Lower lobe of right lung (tissue), 2 donors: ENCODE results near the gene STK32B. TPM values are rescaled to one million over a fixed set of nuclear protein-coding genes. Genes with fewer than 3 reads are reported as not detected.

ENCODE experiments used
- ATAC-seq, 2 donors: fragments of 200-7000 bp; cut with Tn5 transposase; one replicate each; pipeline ENCODE4 v1.9.1; 2020 to 2022; ENCODE audit warnings: mild to moderate bottlenecking in 2 of 2, moderate library complexity in 2 of 2
- DNase-seq: peaks from one replicate; pipeline ENCODE4 v3.0.0-alpha.2; 2020
- H3K27ac ChIP-seq: fragments of 200-600 bp; one replicate; pipeline ENCODE4 v1.8.0; 2022
- H3K27me3 ChIP-seq: fragments of 200-600 bp; one replicate; pipeline ENCODE4 v1.8.0; 2022; ENCODE audit warnings: low read depth
- H3K36me3 ChIP-seq: fragments of 200-600 bp; one replicate; pipeline ENCODE4 v1.8.0; 2022; ENCODE audit warnings: mild to moderate bottlenecking
- H3K4me1 ChIP-seq: fragments of 200-600 bp; one replicate; pipeline ENCODE4 v1.8.0; 2022
- H3K4me3 ChIP-seq: fragments of 200-600 bp; one replicate; pipeline ENCODE4 v1.8.0; 2022; ENCODE audit warnings: mild to moderate bottlenecking
- H3K9me3 ChIP-seq: fragments of 200-600 bp; one replicate; pipeline ENCODE4 v1.8.0; 2022
- intact Hi-C: fragments of 100-400 bp; cut with DNase I; formaldehyde crosslinking; loops from one replicate; pipeline ENCODE4 v1.11.0; 2022
- total RNA-seq: library from RNA; stranded (reverse); fragmentation: NEBNext Ultra II Directional; extraction: Animal tissue kit (Norgen Biotek cat#: 25700); gene quantifications from one replicate; pipeline ENCODE4 v1.2.1, GENCODE V29; 2021
- TF ChIP-seq, protein P1 (sequence below): fragments of 200-600 bp; IDR thresholded peaks from one replicate; pipeline ENCODE4 v1.8.0; 2022; ENCODE audit warnings: antibody characterized with exemption, mild to moderate bottlenecking
- donor health status: DM: no; HTN: yes; CAD: no; lungs with severe emphysema.

The STK32B gene
- total RNA-seq, 1 donor from 2014 or later = 1.3 TPM

DNA sequence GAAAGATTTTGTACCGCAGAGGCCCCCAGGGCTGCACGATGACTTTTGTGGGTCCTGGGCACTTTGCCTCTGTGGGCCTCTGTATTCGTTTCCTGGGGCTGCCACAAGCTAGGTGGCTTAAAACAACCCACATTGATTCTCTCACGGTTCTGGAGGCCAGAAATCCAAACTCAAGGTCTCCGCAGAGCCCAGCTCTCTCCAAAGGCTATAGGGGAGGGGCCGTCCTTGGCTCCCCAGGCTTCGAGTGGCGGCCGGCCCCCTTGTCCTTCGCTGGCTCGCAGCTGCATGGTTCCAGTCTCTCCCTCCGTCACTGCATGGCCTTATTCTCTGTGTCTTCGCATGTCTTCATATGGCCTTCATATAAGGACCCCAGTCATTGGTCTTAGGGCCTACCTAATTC, 415.8 kb downstream of the STK32B start:
- no peak for ATAC-seq
- intact Hi-C loops = no loop called here
- no peaks in the 10 kb centered on the region for H3K27me3 ChIP-seq
- H3K4me3 ChIP-seq = no peak overlapping the region
- no peak for DNase-seq
- no peaks in the 10 kb centered on the region for H3K36me3 ChIP-seq
- H3K4me1 ChIP-seq = no peaks in the 10 kb centered on the region
- H3K9me3 ChIP-seq = no peaks in the 10 kb centered on the region
- no peak overlapping the region for H3K27ac ChIP-seq
- TF ChIP-seq, protein P1, sequence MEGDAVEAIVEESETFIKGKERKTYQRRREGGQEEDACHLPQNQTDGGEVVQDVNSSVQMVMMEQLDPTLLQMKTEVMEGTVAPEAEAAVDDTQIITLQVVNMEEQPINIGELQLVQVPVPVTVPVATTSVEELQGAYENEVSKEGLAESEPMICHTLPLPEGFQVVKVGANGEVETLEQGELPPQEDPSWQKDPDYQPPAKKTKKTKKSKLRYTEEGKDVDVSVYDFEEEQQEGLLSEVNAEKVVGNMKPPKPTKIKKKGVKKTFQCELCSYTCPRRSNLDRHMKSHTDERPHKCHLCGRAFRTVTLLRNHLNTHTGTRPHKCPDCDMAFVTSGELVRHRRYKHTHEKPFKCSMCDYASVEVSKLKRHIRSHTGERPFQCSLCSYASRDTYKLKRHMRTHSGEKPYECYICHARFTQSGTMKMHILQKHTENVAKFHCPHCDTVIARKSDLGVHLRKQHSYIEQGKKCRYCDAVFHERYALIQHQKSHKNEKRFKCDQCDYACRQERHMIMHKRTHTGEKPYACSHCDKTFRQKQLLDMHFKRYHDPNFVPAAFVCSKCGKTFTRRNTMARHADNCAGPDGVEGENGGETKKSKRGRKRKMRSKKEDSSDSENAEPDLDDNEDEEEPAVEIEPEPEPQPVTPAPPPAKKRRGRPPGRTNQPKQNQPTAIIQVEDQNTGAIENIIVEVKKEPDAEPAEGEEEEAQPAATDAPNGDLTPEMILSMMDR = no peak

DNA sequence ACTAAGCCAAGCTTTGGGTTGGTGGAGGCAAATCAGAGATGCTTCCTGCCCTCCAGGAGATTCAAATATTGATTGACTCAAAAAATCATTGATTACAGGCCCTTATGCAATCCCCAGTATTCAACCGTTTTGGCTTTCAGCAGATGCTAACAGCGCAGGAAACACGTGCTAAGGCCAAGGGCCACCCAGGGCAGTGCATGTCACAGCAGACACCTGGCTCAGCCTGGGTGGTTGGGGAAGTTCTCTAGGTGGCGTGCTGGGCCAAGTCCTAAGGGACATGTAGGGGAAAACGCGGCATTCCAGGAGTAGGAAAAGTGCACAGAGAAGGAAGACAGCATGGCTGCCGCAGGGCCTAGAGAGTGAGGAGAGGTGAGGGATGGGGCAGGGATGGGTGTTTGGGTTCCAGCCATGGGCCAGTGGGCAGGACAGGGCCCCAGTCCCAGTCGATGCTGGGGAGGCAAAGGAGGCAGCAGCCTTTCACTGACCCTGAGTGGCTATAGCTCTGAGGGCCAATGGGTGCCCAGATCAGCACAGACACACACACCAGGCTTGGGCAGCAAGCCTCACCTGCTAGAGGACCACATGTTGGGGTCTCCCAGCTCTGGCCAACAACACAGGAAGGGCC, 418.0 kb downstream of the STK32B start:
- H3K27ac ChIP-seq = no peak overlapping the region
- DNase-seq (no peak), ATAC-seq (no peak)
- no peaks in the 10 kb centered on the region for H3K9me3 ChIP-seq
- intact Hi-C loops = no loop called here
- H3K27me3 ChIP-seq = no peaks in the 10 kb centered on the region
- H3K4me3 ChIP-seq = no peak overlapping the region
- TF ChIP-seq, protein P1 = no peak
- no peaks in the 10 kb centered on the region for H3K4me1 ChIP-seq
- H3K36me3 ChIP-seq = no peaks in the 10 kb centered on the region

DNA sequence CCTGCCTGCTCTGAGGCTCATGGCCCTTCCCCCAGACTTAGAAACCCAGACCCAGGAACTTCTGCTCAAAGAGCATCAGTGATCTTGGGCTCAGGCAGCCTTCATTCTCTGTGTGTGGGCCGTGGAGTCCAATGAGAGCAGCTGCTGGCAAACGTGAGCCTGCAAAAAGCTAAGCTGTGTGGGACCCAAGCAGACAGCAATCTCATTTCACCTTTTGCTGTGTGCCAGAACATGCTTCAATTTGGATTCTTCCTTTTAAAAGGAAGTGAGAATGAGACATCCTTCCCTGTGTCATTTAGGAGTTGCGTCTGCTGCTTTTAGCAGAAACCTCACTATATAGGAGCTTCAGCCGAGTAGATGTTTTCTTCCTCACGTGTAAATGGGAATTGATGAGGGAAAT, 418.6 kb downstream of the STK32B start:
- TF ChIP-seq, protein P1 = no peak
- Histone ChIP-seq H3K36me3 (no peaks in the 10 kb centered on the region), H3K4me3 (no peak overlapping the region), H3K27ac (no peak overlapping the region), H3K4me1 (no peaks in the 10 kb centered on the region), H3K9me3 (no peaks in the 10 kb centered on the region), H3K27me3 (no peaks in the 10 kb centered on the region)
- ATAC-seq = no peak
- intact Hi-C loops = no loop called here
- DNase-seq = no peak

DNA sequence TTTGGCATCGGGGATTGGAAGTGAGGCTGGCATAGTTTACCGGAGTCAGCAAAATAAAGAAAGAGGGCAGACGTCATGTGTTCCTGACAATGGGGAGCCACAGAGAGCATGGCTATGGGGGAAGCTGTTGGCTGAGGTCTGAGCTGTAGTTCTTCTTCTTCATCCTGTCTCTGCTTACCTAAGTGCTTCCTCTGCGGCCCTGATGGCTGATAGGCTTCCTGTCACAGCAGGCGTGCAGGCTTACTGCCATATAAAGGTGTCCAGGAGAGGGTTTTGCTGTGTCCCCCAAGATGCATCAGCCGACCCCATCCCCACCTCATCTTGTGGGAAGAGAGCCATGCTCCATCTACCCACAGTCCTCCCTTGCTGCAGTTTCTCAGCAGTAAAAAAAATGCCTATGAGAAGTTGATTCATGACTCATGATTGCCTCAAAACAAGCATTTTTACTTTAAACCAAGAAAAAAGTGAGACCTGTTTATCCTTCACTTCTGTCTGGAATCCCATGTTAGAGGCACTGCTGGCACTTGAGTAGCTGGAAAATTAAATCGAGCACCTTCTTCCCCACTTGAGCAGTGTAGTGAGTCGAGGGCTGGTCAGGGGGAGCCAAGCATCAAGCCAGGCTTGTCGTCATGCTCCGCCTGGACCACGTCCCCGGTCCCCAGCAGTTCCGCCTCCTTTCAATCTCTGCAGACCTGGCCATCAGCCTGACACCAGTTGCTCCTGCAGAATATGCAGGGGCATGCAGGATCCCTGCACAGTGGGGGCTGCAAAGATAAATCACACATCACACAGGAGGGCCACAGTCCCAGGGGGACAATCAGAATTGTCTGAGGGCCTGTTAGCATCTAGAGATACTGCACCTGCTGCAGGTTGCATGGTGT, 419.3 kb downstream of the STK32B start:
- no peak for ATAC-seq
- Histone ChIP-seq H3K9me3 (no peaks in the 10 kb centered on the region), H3K27me3 (no peaks in the 10 kb centered on the region), H3K36me3 (no peaks in the 10 kb centered on the region), H3K27ac (no peak overlapping the region), H3K4me1 (no peaks in the 10 kb centered on the region), H3K4me3 (no peak overlapping the region)
- no peak for DNase-seq
- intact Hi-C loops = no loop called here
- TF ChIP-seq, protein P1 = no peak

DNA sequence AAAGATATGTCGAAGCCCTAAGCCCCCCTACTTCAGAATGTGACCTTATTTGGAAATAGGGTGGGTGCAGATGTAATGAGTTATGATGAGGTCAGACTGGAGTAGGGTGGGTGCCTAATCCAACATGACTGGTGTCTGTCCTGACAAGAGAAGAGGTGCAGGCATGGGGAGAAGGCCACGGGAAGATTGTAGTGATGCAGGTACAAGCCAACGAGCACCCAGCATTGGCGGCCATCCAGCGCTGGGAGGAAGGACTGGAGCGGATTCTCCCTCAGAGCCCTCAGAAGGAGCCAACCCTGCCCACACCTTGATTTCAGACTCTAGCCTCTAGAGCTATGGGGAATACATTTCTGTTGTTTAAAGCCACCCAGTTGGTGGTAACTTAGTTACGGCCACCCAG, 419.9 kb downstream of the STK32B start:
- Histone ChIP-seq H3K27ac (no peak overlapping the region), H3K36me3 (no peaks in the 10 kb centered on the region), H3K4me1 (no peaks in the 10 kb centered on the region), H3K27me3 (no peaks in the 10 kb centered on the region), H3K9me3 (no peaks in the 10 kb centered on the region), H3K4me3 (no peak overlapping the region)
- intact Hi-C loops = no loop called here
- DNase-seq = no peak
- ATAC-seq = no peak
- TF ChIP-seq, protein P1 = no peak
